GM12874 (cell line): ENCODE measurements around the gene IGFLR1.

ENCODE experiments used
- TF ChIP-seq, protein P1 (sequence below): IDR thresholded peaks from 2 replicates; pipeline ENCODE4 v1.5.1; 2011; ENCODE audit warnings: low read depth, mild to moderate bottlenecking, control low read depth, low read length, moderate library complexity; ENCODE audit not compliant: insufficient read depth

The IGFLR1 gene

DNA sequence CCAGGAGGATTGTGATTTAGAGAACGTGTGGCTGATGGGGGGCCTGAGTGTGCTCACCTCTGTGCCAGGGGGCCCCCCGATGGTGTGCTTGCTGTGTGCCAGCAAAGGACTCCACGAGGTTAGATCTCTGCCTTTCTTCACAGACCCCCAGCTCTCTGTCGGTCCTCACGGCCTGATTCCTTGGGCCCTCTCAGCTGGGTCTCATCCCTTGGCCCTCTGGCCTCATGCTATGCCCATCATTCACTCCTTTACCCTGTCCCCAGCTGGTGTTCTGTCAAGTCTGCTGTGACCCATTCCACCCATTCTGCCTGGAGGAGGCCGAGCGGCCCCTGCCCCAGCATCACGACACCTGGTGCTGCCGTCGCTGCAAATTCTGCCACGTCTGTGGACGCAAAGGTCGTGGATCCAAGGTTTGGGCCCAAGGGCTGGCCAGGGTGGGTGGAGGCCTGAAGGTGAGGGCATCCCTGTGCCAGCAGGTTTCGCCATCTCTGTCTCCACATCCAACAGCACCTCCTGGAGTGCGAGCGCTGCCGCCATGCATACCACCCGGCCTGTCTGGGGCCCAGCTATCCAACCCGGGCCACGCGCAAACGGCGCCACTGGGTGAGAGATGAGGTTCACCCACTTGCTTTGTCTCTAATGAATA, 16.9 kb downstream of the IGFLR1 start:
- TF ChIP-seq, protein P1, sequence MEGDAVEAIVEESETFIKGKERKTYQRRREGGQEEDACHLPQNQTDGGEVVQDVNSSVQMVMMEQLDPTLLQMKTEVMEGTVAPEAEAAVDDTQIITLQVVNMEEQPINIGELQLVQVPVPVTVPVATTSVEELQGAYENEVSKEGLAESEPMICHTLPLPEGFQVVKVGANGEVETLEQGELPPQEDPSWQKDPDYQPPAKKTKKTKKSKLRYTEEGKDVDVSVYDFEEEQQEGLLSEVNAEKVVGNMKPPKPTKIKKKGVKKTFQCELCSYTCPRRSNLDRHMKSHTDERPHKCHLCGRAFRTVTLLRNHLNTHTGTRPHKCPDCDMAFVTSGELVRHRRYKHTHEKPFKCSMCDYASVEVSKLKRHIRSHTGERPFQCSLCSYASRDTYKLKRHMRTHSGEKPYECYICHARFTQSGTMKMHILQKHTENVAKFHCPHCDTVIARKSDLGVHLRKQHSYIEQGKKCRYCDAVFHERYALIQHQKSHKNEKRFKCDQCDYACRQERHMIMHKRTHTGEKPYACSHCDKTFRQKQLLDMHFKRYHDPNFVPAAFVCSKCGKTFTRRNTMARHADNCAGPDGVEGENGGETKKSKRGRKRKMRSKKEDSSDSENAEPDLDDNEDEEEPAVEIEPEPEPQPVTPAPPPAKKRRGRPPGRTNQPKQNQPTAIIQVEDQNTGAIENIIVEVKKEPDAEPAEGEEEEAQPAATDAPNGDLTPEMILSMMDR: no peak

GRCh38 chr19:35724560-35724959, 17.7 kb downstream of the IGFLR1 start:
- TF ChIP-seq, protein P1: no peak

- TF ChIP-seq, protein P1: no peak
Observed at GRCh38 chr19:35723671-35724070, 18.6 kb downstream of the IGFLR1 start.

GRCh38 chr19:35722897-35723296, 19.4 kb downstream of the IGFLR1 start:
- TF ChIP-seq, protein P1: no peak

DNA sequence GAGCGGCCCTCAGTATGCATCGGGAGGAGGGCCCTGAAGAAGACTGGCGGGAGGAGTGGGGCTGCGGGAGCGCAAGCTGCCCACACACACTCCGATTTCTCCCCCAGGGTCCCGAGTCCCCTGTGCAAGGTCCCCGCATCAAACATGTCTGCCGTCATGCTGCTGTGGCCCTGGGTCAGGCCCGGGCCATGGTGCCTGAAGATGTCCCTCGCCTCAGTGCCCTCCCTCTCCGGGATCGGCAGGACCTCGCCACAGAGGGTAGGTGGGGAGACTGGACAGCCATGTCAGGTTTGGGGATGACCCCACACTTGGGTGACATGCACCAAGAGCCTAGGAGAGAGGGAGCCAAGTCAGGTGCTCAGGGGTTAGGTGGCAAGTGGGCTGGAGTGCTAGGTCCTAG, 19.8 kb downstream of the IGFLR1 start:
- TF ChIP-seq, protein P1: no peak

GRCh38 chr19:35721374-35721773, 20.9 kb downstream of the IGFLR1 start:
- TF ChIP-seq, protein P1: no peak

GRCh38 chr19:35720648-35721047, 21.6 kb downstream of the IGFLR1 start:
- TF ChIP-seq, protein P1: no peak
